HG03558 (cell line): ENCODE results near the gene PKD1.
"Not testable (repeated sequence)": the region's sequence is repeated elsewhere in the genome, so short reads cannot be mapped to it uniquely, and the experiment has no call there.

ENCODE experiments used
- ATAC-seq: cut with Tn5 transposase; IDR thresholded peaks from one replicate; pipeline ENCODE4 v1.9.1; 2021; ENCODE audit warnings: moderate number of reproducible peaks; ENCODE audit not compliant: unreplicated experiment; ENCODE audit errors: extremely low read depth

Gene PKD1

GRCh38 chr16:2126928-2127556 lies 8.7 kb downstream of the PKD1 start:
- not testable (repeated sequence) for ATAC-seq

GRCh38 chr16:2126161-2126743 lies 9.4 kb downstream of the PKD1 start:
- not testable (repeated sequence) for ATAC-seq

- not testable (repeated sequence) for ATAC-seq
Observed at GRCh38 chr16:2125609-2126008, 10.1 kb downstream of the PKD1 start.

GRCh38 chr16:2124694-2125444 lies 10.8 kb downstream of the PKD1 start:
- ATAC-seq = not testable (repeated sequence)

- ATAC-seq = not testable (repeated sequence)
Observed at GRCh38 chr16:2124377-2124693, 11.4 kb downstream of the PKD1 start.

DNA sequence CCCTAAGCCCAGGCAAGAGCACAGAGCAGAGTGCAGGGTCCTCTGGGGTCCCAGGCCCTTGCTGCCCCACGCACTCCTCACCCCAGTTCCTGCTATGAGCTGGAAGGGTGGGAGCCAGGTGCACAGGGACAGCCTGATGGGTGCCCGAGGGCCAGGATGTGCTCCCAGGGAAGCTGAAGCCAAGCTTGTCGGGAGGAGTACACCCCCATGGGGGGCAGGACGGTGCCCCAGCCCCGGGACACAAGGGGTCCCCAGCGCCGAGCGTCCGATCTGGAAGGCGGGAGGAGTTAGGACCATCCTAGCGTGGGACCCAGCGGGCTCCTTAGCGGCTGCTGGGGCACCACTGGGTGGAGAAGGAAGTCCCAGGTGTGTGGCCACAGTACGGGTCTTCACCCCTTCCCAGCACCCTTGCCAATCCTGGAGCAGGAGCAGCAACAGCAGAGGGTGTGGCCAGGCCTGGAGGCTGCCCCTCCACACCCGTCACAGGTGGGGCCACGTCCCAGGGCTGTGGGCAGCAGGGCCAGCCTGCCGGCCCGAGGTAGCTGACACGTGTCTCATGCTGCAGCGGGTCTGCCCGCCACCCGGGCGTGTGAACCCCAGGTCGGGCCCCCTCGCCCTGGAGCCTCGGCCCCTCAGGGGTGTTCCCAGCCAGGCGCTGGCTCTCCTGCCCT lies 11.9 kb downstream of the PKD1 start:
- ATAC-seq = not testable (repeated sequence)

DNA sequence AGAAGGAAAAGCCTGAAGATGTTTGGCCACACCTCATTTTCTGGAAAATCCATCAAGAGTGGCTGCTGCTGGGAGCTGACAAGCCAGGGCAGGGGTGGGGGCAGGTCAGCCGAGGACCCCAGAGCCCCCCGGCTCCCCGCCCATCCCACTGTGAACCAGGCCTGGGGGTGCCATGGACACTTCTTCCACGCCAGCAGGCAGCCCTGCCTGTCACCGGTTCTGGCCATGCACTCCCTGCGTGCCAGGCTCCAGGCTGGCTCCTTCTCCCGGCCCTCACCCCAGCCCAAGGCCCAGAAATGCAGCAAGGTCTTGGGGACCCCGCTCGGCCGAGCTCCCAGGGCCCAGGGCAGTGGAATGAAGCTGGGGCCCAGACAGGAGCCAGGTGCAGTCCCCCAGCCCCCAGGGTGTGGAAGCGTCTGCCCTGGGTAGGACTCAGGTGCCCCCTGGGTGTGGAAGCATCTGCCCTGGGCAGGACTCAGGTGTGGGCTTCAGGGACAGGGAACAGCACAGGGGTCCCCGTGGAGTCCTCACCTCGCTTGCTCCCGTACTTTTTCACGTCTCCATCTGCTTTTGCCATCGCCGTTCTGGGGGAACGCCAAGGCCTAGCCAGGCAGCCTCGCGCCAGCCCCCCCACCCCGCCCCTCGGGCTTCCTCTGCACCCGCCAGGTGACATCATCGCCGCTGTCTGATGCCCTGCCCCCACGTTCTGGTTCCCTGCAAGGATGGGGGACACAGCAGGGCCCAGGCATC lies 12.6 kb downstream of the PKD1 start:
- ATAC-seq = not testable (repeated sequence)

DNA sequence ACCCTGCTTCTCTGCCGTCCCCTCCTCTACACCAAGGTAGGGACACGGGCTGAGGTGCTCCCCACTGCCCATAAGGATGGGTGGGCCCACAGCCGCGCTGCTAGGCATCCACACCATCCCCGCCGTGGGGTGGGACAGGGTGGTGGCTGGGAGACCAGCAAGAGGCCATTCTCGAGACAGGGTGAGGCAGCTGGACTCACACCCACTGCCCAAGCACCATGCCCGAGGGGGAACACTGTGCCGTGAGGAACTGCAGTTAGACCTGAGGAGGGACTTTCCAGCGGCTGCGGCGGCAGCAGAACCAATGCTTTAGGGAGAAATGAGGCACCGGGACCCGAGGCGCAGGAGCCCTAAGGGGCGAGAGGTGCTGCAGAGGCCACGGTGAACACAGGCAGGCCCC lies 13.3 kb downstream of the PKD1 start:
- ATAC-seq = no peak

DNA sequence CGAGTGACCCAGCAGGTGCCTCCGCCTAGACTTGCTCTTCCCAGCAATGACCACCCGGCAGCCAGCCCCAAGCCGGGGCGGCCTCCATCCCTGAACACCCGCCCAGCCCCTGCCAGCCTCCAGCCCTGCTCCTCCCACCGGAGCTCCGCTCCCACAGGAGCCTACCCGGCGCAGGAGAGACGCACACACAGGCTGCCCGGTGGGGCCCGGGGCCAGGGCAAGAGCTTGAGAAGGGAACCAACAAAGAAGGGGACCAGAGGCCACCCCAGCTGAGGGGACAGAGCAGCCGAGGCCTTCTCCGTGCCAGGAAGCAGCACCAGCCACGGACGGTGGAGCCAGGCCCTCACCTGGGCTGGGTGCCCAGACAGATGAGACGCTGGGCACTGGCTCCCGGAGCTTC lies 13.8 kb downstream of the PKD1 start:
- ATAC-seq = no peak

- ATAC-seq = not testable (repeated sequence)
Observed at GRCh38 chr16:2121325-2121724, 14.4 kb downstream of the PKD1 start.

DNA sequence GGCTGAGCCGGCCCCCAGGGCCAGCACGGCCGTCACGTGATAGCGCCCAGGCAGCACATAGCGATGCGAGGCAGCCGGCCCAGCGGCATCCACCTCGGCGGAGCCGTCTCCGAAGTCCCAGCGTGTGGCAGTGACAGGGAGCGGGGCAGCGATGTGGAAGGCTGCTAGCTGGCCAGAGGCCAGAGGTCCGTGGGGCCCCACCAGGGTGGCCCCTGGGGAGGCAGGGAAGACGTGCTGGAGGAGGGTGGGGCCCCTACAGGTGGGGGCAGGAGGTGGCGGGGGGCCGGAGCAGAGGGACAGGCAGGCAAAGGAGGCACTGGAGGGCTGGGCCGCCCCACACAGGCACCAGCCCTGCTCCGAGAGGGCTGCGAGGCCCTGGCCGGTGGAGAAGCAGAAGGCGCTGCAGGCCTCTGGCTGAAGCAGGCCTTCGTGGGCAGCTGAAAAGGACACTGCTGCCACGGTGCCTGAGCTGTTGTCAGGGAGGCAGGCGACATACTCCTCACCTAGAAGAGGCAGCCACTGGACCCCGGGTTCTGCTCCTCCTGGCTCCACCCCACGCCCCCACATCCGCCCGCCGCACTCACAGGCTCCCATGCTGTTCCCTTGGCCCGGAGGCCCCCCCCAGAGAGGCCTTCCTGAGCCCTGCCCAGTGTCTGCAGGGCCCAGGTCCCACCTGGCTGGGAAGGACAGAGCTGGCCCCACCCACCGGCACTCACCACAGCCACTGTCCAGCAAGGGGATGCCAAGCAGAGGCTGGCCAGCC lies 17.6 kb downstream of the PKD1 start:
- ATAC-seq = not testable (repeated sequence)

DNA sequence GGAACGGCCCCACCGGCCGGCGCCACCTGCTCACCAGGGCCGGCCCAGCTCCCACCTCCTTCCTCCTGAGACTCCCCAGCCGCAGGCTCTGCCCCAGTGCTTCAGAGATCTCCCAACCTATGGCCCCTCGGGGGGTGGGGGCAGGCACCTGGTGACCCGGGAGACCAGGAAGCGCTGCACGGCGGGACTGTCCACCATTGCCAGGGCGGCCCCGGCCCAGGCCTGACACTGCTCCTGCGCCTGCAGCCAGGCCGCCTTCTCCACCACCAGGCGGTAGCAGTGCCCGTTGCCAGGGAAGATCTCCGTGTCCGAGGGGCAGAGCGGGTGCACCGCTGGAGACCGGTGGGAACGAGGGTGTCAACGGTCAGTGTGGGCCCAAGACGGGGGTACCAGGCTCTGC lies 18.4 kb downstream of the PKD1 start:
- not testable (repeated sequence) for ATAC-seq

DNA sequence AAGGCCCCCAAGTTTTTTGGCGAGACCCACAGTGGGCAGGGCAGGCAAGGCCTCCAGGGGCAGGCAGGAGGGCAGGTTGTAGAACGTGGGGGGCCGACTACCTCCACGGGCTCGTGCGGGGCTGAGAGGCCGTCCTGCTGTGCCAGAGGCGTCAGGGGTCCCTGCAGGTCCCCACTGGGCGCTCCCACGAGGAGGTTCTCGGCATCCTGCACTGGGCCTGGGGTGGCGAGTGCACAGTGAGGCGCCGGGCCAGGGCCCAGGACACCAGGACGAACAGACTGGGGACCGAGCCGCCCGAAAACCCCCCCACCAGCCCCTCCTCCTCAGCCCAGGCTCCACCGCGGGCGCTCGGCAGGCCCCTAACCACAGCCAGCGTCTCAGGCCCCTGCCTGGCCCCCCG lies 19.3 kb downstream of the PKD1 start:
- ATAC-seq = not testable (repeated sequence)

DNA sequence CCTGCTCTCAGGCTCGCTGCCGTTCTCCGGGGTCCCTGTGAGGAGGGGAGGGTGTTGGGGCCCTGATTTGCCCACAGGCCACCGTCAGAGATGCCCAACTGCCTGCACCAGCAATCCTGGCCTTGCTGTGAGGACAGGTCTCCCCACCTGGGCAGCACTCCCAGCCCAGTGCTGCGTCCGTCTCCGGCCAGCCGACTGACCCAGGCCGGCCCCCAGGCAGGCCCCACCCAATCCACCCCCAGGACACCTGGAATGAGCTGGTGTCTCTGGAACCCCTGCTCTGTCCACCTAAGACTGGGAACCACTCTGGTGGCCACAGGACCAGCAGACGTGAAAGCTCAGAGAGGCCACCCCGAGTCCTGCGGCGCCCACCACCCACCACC lies 20.1 kb downstream of the PKD1 start:
- ATAC-seq = no peak

- not testable (repeated sequence) for ATAC-seq
Observed at GRCh38 chr16:2114885-2115590, 20.7 kb downstream of the PKD1 start.

- not testable (repeated sequence) for ATAC-seq
Observed at GRCh38 chr16:2114225-2114624, 21.5 kb downstream of the PKD1 start.

DNA sequence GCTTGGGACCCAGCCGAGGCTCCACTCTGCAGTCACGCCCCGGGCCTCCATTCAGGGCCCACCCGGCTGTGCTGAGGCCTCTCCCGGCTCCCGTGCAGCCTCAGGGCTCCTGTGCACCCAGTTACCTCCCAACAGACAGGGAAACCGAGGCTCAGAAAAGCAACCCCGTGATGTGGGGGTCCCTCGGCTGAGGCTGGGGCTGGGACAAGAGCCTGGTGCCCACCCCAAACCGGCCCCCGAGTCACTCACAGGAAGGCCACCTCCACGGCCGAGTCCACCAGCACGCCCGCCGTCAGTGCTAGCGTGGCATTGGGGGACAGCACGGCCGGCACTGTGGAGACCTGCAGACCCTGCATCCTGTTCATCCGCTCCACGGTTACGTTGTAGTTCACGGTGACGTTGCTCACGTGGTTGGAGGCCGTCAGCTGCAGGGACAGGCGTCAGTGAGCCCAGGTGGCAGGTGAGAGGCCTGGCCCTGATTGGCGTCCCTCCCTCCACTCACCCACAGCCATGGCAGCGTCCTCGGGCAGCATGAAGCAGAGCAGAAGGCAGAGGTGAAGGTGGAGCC lies 23.1 kb downstream of the PKD1 start:
- ATAC-seq = not testable (repeated sequence)

GRCh38 chr16:2111412-2112335 lies 24.0 kb downstream of the PKD1 start:
- ATAC-seq = not testable (repeated sequence)
